ENCODE measurements around the gene TRIM71. TPM values are rescaled to one million over a fixed set of nuclear protein-coding genes. Genes with fewer than 3 reads are reported as not detected.

TRIM71 gene
- polyA plus RNA-seq, 1 donor (not counting 4 experiments of a cell fraction or from before 2014, with no cell fraction given) = not detected

GRCh38 chr3:32872487-32873382, 54.9 kb downstream of the TRIM71 start:
- Histone ChIP-seq H3K36me3 (ENCODE audit: control insufficient read depth in 2 of 2, extremely low read depth in 1 of 2, insufficient read depth in 2 of 2, low read length in 2 of 2) (no peaks in the 10 kb centered on the region), H3K27me3 (ENCODE audit: control insufficient read depth, extremely low read depth, insufficient read depth, low read length) (no peaks in the 10 kb centered on the region), H3K4me3 (ENCODE audit: control insufficient read depth in 2 of 3, extremely low read depth in 1 of 3, insufficient read depth in 2 of 3, low read depth in 1 of 3, low read length in 3 of 3) (no peak overlapping the region), H3K27ac (ENCODE audit: control insufficient read depth, insufficient read depth, low read length) (no peak overlapping the region), H3K4me2 (ENCODE audit: control insufficient read depth, extremely low read depth, insufficient read depth, low read depth, low read length) (no peak overlapping the region), H3K9me1 (ENCODE audit: control insufficient read depth, extremely low read depth, insufficient read depth, low read length) (no peaks in the 10 kb centered on the region), H4K20me1 (ENCODE audit: control insufficient read depth, extremely low read depth, insufficient read depth, low read length) (no peaks in the 10 kb centered on the region), H3K9me3 (ENCODE audit: control insufficient read depth, low read depth, low read length) (no peaks in the 10 kb centered on the region), H2AFZ (ENCODE audit: control insufficient read depth, low read length) (no peak overlapping the region), H3K9ac (ENCODE audit: control insufficient read depth, extremely low read depth, insufficient read depth, low read length) (no peak overlapping the region), H3K4me1 (ENCODE audit: control insufficient read depth, extremely low read depth, insufficient read depth, low read length) (peaks cover 11% of the 10 kb centered on the region), H3K79me2 (ENCODE audit: control insufficient read depth, insufficient read depth, low read length) (no peaks in the 10 kb centered on the region)
- TF ChIP-seq CTCF (optimal IDR thresholded peaks at IDR 0.05 in 1 of 3, IDR thresholded peaks at IDR 0.05 in 1 of 3, conservative IDR thresholded peaks at IDR 0.05 in 1 of 3; ENCODE audit: extremely low read depth in 1 of 3, insufficient read depth in 2 of 3, low read length in 3 of 3) (no peak), EZH2 (IDR thresholded peaks at IDR 0.05; ENCODE audit: low read length) (no peak)
- dilution Hi-C loops (cut with MboI; ENCODE audit: extremely low pct_ligation_motif_present, low sequenced_read_pairs) = no loop called here
- DNase-seq (ENCODE audit: low read depth, low spot score) (no peak), FAIRE-seq (no peak)

GRCh38 chr3:32873531-32874130, 55.8 kb downstream of the TRIM71 start:
- TF ChIP-seq CTCF (optimal IDR thresholded peaks at IDR 0.05 in 1 of 3, IDR thresholded peaks at IDR 0.05 in 1 of 3, conservative IDR thresholded peaks at IDR 0.05 in 1 of 3; ENCODE audit: extremely low read depth in 1 of 3, insufficient read depth in 2 of 3, low read length in 3 of 3) (peak; percentile 22 to 43 (median 24)), EZH2 (IDR thresholded peaks at IDR 0.05; ENCODE audit: low read length) (no peak)
- Histone ChIP-seq H3K4me3 (ENCODE audit: control insufficient read depth in 2 of 3, extremely low read depth in 1 of 3, insufficient read depth in 2 of 3, low read depth in 1 of 3, low read length in 3 of 3) (no peak overlapping the region), H2AFZ (ENCODE audit: control insufficient read depth, low read length) (no peak overlapping the region), H4K20me1 (ENCODE audit: control insufficient read depth, extremely low read depth, insufficient read depth, low read length) (no peaks in the 10 kb centered on the region), H3K4me1 (ENCODE audit: control insufficient read depth, extremely low read depth, insufficient read depth, low read length) (peaks cover 11% of the 10 kb centered on the region), H3K9me3 (ENCODE audit: control insufficient read depth, low read depth, low read length) (no peaks in the 10 kb centered on the region), H3K27me3 (ENCODE audit: control insufficient read depth, extremely low read depth, insufficient read depth, low read length) (no peaks in the 10 kb centered on the region), H3K9me1 (ENCODE audit: control insufficient read depth, extremely low read depth, insufficient read depth, low read length) (no peaks in the 10 kb centered on the region), H3K4me2 (ENCODE audit: control insufficient read depth, extremely low read depth, insufficient read depth, low read depth, low read length) (no peak overlapping the region), H3K9ac (ENCODE audit: control insufficient read depth, extremely low read depth, insufficient read depth, low read length) (no peak overlapping the region), H3K27ac (ENCODE audit: control insufficient read depth, insufficient read depth, low read length) (no peak overlapping the region), H3K36me3 (ENCODE audit: control insufficient read depth in 2 of 2, extremely low read depth in 1 of 2, insufficient read depth in 2 of 2, low read length in 2 of 2) (no peaks in the 10 kb centered on the region), H3K79me2 (ENCODE audit: control insufficient read depth, insufficient read depth, low read length) (no peaks in the 10 kb centered on the region)
- dilution Hi-C loops (cut with MboI; ENCODE audit: extremely low pct_ligation_motif_present, low sequenced_read_pairs) = no loop called here
- FAIRE-seq (no peak), DNase-seq (ENCODE audit: low read depth, low spot score) (no peak)

All from keratinocyte (primary cell).